ENCODE results near the gene UBE2Q1. TPM values are rescaled to one million over a fixed set of nuclear protein-coding genes. Genes with fewer than 3 reads are reported as not detected.

The UBE2Q1 gene
- total and polyA plus RNA-seq, 2 of the 8 experiments (the other 6 are each of a cell fraction or from before 2014, with no cell fraction given): 13.2 to 95.8 TPM

DNA sequence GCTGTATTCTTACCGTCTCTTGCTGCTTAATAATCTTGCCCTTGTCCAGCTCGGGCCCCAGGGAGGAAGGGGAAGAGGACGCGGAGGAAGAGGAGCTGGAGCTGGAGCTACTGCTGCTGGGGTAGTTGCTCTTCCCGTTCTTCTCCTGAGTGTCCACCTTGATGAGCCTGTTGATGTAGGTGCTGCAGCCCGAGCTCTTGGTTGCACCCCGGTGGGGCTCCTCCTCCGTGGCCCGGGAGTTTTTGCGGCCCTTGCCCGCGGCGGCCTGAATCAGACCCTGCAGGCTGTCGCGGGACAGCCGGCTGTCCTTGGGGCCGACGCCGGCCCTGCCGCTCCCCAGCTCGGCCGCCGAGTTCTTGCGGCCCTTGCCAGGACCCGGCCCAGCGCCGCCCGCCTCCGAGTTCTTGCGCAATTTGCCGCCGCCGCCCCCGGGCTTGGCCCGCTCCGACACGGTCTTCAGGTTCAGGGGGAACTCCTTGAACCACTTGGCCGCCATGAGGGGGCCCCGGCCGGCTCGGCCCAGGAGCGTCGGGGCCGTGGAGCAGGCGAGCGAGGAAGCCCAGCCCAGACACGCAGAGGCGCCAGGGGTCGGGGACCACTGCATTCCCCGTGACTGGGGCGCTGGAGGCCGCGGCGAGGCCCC lies 56.9 kb downstream of the UBE2Q1 start (continued):
- TF ChIP-seq, protein P1, sequence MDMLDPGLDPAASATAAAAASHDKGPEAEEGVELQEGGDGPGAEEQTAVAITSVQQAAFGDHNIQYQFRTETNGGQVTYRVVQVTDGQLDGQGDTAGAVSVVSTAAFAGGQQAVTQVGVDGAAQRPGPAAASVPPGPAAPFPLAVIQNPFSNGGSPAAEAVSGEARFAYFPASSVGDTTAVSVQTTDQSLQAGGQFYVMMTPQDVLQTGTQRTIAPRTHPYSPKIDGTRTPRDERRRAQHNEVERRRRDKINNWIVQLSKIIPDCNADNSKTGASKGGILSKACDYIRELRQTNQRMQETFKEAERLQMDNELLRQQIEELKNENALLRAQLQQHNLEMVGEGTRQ (IDR thresholded peaks at IDR 0.05; ENCODE audit: low read length): no peak
- TF ChIP-seq SUZ12 (IDR thresholded peaks at IDR 0.05; ENCODE audit: low read length) (peak; percentile 94), SP1 (IDR thresholded peaks at IDR 0.05; ENCODE audit: low read depth, low read length) (no peak)

Data from H1 (cell line).